ENCODE measurements around the gene MCC.

The MCC gene

GRCh38 chr5:113519412-113519811 is 31.2 kb upstream of the MCC start:
- no peak overlapping the region for H3K27ac ChIP-seq (replicated peaks)
- no peak for DNase-seq (ENCODE audit: low read depth in 1 of 2, low spot score in 1 of 2)
- no peak overlapping the region for H3K4me3 ChIP-seq (replicated peaks; ENCODE audit: insufficient read depth, low read length)
- TF ChIP-seq GABPA (IDR thresholded peaks at IDR 0.05; ENCODE audit: low read depth) (no peak), POLR2AphosphoS5 (IDR thresholded peaks at IDR 0.05; ENCODE audit: low read depth) (no peak), SPI1 (IDR thresholded peaks at IDR 0.05; ENCODE audit: borderline replicate concordance, low read depth) (no peak)
- TF ChIP-seq, protein P1, sequence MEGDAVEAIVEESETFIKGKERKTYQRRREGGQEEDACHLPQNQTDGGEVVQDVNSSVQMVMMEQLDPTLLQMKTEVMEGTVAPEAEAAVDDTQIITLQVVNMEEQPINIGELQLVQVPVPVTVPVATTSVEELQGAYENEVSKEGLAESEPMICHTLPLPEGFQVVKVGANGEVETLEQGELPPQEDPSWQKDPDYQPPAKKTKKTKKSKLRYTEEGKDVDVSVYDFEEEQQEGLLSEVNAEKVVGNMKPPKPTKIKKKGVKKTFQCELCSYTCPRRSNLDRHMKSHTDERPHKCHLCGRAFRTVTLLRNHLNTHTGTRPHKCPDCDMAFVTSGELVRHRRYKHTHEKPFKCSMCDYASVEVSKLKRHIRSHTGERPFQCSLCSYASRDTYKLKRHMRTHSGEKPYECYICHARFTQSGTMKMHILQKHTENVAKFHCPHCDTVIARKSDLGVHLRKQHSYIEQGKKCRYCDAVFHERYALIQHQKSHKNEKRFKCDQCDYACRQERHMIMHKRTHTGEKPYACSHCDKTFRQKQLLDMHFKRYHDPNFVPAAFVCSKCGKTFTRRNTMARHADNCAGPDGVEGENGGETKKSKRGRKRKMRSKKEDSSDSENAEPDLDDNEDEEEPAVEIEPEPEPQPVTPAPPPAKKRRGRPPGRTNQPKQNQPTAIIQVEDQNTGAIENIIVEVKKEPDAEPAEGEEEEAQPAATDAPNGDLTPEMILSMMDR (IDR thresholded peaks at IDR 0.05; ENCODE audit: insufficient read depth, low read length): no peak
- TF ChIP-seq, protein P2, sequence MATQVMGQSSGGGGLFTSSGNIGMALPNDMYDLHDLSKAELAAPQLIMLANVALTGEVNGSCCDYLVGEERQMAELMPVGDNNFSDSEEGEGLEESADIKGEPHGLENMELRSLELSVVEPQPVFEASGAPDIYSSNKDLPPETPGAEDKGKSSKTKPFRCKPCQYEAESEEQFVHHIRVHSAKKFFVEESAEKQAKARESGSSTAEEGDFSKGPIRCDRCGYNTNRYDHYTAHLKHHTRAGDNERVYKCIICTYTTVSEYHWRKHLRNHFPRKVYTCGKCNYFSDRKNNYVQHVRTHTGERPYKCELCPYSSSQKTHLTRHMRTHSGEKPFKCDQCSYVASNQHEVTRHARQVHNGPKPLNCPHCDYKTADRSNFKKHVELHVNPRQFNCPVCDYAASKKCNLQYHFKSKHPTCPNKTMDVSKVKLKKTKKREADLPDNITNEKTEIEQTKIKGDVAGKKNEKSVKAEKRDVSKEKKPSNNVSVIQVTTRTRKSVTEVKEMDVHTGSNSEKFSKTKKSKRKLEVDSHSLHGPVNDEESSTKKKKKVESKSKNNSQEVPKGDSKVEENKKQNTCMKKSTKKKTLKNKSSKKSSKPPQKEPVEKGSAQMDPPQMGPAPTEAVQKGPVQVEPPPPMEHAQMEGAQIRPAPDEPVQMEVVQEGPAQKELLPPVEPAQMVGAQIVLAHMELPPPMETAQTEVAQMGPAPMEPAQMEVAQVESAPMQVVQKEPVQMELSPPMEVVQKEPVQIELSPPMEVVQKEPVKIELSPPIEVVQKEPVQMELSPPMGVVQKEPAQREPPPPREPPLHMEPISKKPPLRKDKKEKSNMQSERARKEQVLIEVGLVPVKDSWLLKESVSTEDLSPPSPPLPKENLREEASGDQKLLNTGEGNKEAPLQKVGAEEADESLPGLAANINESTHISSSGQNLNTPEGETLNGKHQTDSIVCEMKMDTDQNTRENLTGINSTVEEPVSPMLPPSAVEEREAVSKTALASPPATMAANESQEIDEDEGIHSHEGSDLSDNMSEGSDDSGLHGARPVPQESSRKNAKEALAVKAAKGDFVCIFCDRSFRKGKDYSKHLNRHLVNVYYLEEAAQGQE (IDR thresholded peaks at IDR 0.05; ENCODE audit: insufficient replicate concordance, low read depth): no peak
- no peaks in the 10 kb centered on the region for H3K27me3 ChIP-seq (ENCODE audit: insufficient read depth, poor library complexity, severe bottlenecking)

GRCh38 chr5:113518884-113519283 is 30.6 kb upstream of the MCC start:
- Histone ChIP-seq H3K4me3 (replicated peaks; ENCODE audit: insufficient read depth, low read length) (no peak overlapping the region), H3K27ac (replicated peaks) (no peak overlapping the region), H3K27me3 (ENCODE audit: insufficient read depth, poor library complexity, severe bottlenecking) (no peaks in the 10 kb centered on the region)
- no peak for DNase-seq (ENCODE audit: low read depth in 1 of 2, low spot score in 1 of 2)
- TF ChIP-seq SPI1 (IDR thresholded peaks at IDR 0.05; ENCODE audit: borderline replicate concordance, low read depth): no peak
- no peak for TF ChIP-seq GABPA (IDR thresholded peaks at IDR 0.05; ENCODE audit: low read depth)
- TF ChIP-seq, protein P1 (IDR thresholded peaks at IDR 0.05; ENCODE audit: insufficient read depth, low read length): no peak
- no peak for TF ChIP-seq POLR2AphosphoS5 (IDR thresholded peaks at IDR 0.05; ENCODE audit: low read depth)
- TF ChIP-seq, protein P2 (IDR thresholded peaks at IDR 0.05; ENCODE audit: insufficient replicate concordance, low read depth): no peak

DNA sequence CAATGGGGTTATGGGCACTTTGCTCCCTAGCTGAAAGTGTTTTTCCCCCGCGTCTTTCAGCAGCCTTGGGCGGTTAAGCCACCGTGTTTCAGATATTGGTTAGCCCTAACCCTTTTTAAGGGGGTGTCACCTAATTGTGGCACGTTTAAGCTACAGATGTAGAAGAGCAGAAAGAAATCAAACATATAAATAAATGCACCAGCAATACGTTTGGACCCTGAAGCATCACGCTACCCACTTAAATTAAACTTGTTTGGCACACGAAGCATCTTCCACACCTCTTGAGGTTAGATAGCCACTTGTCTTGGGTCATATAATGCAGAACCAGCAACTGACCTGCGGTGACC is 26.0 kb upstream of the MCC start:
- peak overlapping the region; percentile 62 for H3K27ac ChIP-seq (replicated peaks)
- TF ChIP-seq GABPA (IDR thresholded peaks at IDR 0.05; ENCODE audit: low read depth) (no peak), POLR2AphosphoS5 (IDR thresholded peaks at IDR 0.05; ENCODE audit: low read depth) (no peak), SPI1 (IDR thresholded peaks at IDR 0.05; ENCODE audit: borderline replicate concordance, low read depth) (no peak)
- TF ChIP-seq, protein P1 (IDR thresholded peaks at IDR 0.05; ENCODE audit: insufficient read depth, low read length): no peak
- TF ChIP-seq, protein P2 (IDR thresholded peaks at IDR 0.05; ENCODE audit: insufficient replicate concordance, low read depth): no peak
- no peak for DNase-seq (ENCODE audit: low read depth in 1 of 2, low spot score in 1 of 2)
- H3K27me3 ChIP-seq (ENCODE audit: insufficient read depth, poor library complexity, severe bottlenecking): no peaks in the 10 kb centered on the region
- peak overlapping the region; percentile 68 for H3K4me3 ChIP-seq (replicated peaks; ENCODE audit: insufficient read depth, low read length)
